Brain pericyte (primary cell): ENCODE measurements around the gene AFP.
"Not testable (repeated sequence)": the region's sequence is repeated elsewhere in the genome, so short reads cannot be mapped to it uniquely, and the experiment has no call there.

ENCODE experiments used
- DNase-seq: peaks from one replicate; pipeline ENCODE4 v3.0.0-alpha.2; 2012; ENCODE audit warnings: low read depth, low spot score

The AFP gene

GRCh38 chr4:73435984-73436383, at the start of gene AFP:
TSS of gene AFP (plus strand) at chr4:73436221. CDS start at chr4:73436263, 42 bp downstream.
- no peak for DNase-seq

GRCh38 chr4:73387552-73387951, 48.5 kb upstream of the AFP start:
- no peak for DNase-seq

- DNase-seq = no peak
These were observed 47.1 kb upstream of the AFP start for GRCh38 chr4:73388887-73389286.

GRCh38 chr4:73389663-73390062, 46.4 kb upstream of the AFP start:
- DNase-seq = not testable (repeated sequence)

GRCh38 chr4:73391774-73392173, 44.2 kb upstream of the AFP start:
- no peak for DNase-seq

GRCh38 chr4:73392936-73393335, 43.1 kb upstream of the AFP start:
- no peak for DNase-seq

GRCh38 chr4:73396304-73396703, 39.7 kb upstream of the AFP start:
- no peak for DNase-seq

GRCh38 chr4:73396993-73397972, 38.7 kb upstream of the AFP start:
- DNase-seq = no peak

GRCh38 chr4:73401412-73401811, 34.6 kb upstream of the AFP start:
- DNase-seq = no peak

GRCh38 chr4:73404042-73404441, 32.0 kb upstream of the AFP start, which contains the start of gene ALB:
TSS of gene ALB (plus strand) at chr4:73404287. CDS start at chr4:73404328, 41 bp downstream.
- no peak for DNase-seq

- no peak for DNase-seq
These were observed 31.6 kb upstream of the AFP start for GRCh38 chr4:73404457-73404856.

- no peak for DNase-seq
These were observed 30.9 kb upstream of the AFP start for GRCh38 chr4:73405138-73405537.

- no peak for DNase-seq
These were observed 29.5 kb upstream of the AFP start for GRCh38 chr4:73406548-73406875.

- no peak for DNase-seq
These were observed 28.8 kb upstream of the AFP start for GRCh38 chr4:73407227-73407673.

- no peak for DNase-seq
These were observed 27.7 kb upstream of the AFP start for GRCh38 chr4:73408181-73408867.

GRCh38 chr4:73409012-73409862, 26.8 kb upstream of the AFP start:
- no peak for DNase-seq

GRCh38 chr4:73409978-73410548, 26.0 kb upstream of the AFP start:
- no peak for DNase-seq

- no peak for DNase-seq
These were observed 24.9 kb upstream of the AFP start for GRCh38 chr4:73410916-73411730.

- DNase-seq = no peak
These were observed 24.1 kb upstream of the AFP start for GRCh38 chr4:73411731-73412414.

- no peak for DNase-seq
These were observed 22.7 kb upstream of the AFP start for GRCh38 chr4:73413294-73413755.
